GM21786 (cell line): ENCODE data around the gene ZNF385D.
A peak's percentile ranks its signal among the peaks of the same experiment; 100 is the strongest.

Experiments
- ATAC-seq: cut with Tn5 transposase; IDR thresholded peaks from one replicate; pipeline ENCODE4 v1.9.1; 2021; ENCODE audit not compliant: unreplicated experiment

Gene ZNF385D

GRCh38 chr3:21462141-21462540 is 288.9 kb downstream of the ZNF385D start:
- no peak for ATAC-seq

- no peak for ATAC-seq
Observed at GRCh38 chr3:21457084-21457483, 293.9 kb downstream of the ZNF385D start.

- no peak for ATAC-seq
Observed at GRCh38 chr3:21449738-21450137, 301.3 kb downstream of the ZNF385D start.

GRCh38 chr3:21447476-21448151 is 303.4 kb downstream of the ZNF385D start:
- ATAC-seq: no peak

GRCh38 chr3:21446945-21447475 is 304.0 kb downstream of the ZNF385D start:
- no peak for ATAC-seq

GRCh38 chr3:21446027-21446426 is 305.0 kb downstream of the ZNF385D start:
- peak; percentile 83 for ATAC-seq

GRCh38 chr3:21441821-21442220 is 309.2 kb downstream of the ZNF385D start:
- no peak for ATAC-seq

GRCh38 chr3:21436835-21437234 is 314.2 kb downstream of the ZNF385D start:
- ATAC-seq: no peak

- no peak for ATAC-seq
Observed at GRCh38 chr3:21435871-21436270, 315.1 kb downstream of the ZNF385D start.

GRCh38 chr3:21434310-21434709 is 316.7 kb downstream of the ZNF385D start:
- ATAC-seq: no peak

GRCh38 chr3:21433751-21434150 is 317.3 kb downstream of the ZNF385D start:
- no peak for ATAC-seq

- no peak for ATAC-seq
Observed at GRCh38 chr3:21426920-21427319, 324.1 kb downstream of the ZNF385D start.

- no peak for ATAC-seq
Observed at GRCh38 chr3:21425715-21426114, 325.3 kb downstream of the ZNF385D start.

- no peak for ATAC-seq
Observed at GRCh38 chr3:21421096-21421495, 329.9 kb downstream of the ZNF385D start.

- no peak for ATAC-seq
Observed at GRCh38 chr3:21417991-21418390, 333.0 kb downstream of the ZNF385D start.

GRCh38 chr3:21414506-21414905 is 336.5 kb downstream of the ZNF385D start:
- ATAC-seq: no peak

- no peak for ATAC-seq
Observed at GRCh38 chr3:21411058-21411457, 340.0 kb downstream of the ZNF385D start.

- ATAC-seq: no peak
Observed at GRCh38 chr3:21409401-21409800, 341.6 kb downstream of the ZNF385D start.

- no peak for ATAC-seq
Observed at GRCh38 chr3:21407743-21408142, 343.3 kb downstream of the ZNF385D start.

GRCh38 chr3:21405671-21406667 is 345.0 kb downstream of the ZNF385D start:
- ATAC-seq: no peak

- ATAC-seq: no peak
Observed at GRCh38 chr3:21398461-21398860, 352.5 kb downstream of the ZNF385D start.
